Measurements from ENCODE around the gene XIRP1. TPM values are rescaled to one million over a fixed set of nuclear protein-coding genes. Genes with fewer than 3 reads are reported as not detected.

Gene XIRP1
- total RNA-seq, 2 donors from 2014 or later = not detected

GRCh38 chr3:39142067-39142466, 50.3 kb downstream of the XIRP1 start:
- H3K4me1 Mint-ChIP-seq = peaks cover 3% of the 10 kb centered on the region
- DNase-seq = peak; percentile 51
- no peak overlapping the region for H3K27ac ChIP-seq (ENCODE audit: low read depth, low read length)
- peaks cover 69% of the 10 kb centered on the region for H3K36me3 ChIP-seq (ENCODE audit: control insufficient read depth, insufficient read depth, low read length)
- no peak for TF ChIP-seq CTCF (conservative IDR thresholded peaks at IDR 0.05)
- H3K36me3 Mint-ChIP-seq (ENCODE audit: low read depth) = peaks cover 39% of the 10 kb centered on the region
- H3K9ac ChIP-seq (ENCODE audit: extremely low read depth, low read length, poor library complexity, severe bottlenecking) = no peak overlapping the region
- 85% methylated on average over 5 of the region's 5 CpGs; no CpG with 5 or more reads in 1 of the 2 experiments for WGBS, 2 experiments (ENCODE audit: insufficient coverage in 1 of 2, insufficient read length in 1 of 2)
- no peak overlapping the region for H3K4me3 ChIP-seq (ENCODE audit: low read length)
- H3K27me3 Mint-ChIP-seq (ENCODE audit: insufficient read depth) = no peaks in the 10 kb centered on the region
- H3K9me3 ChIP-seq (ENCODE audit: control insufficient read depth, low read length) = no peaks in the 10 kb centered on the region
- H3K4me3 Mint-ChIP-seq = no peak overlapping the region
- H3K27me3 ChIP-seq (ENCODE audit: control insufficient read depth, insufficient read depth, low read length, poor library complexity, severe bottlenecking) = no peaks in the 10 kb centered on the region
- no peaks in the 10 kb centered on the region for H3K9me3 Mint-ChIP-seq
- no peaks in the 10 kb centered on the region for H3K4me1 ChIP-seq (ENCODE audit: control insufficient read depth, insufficient read depth, low read length)
- no peak overlapping the region for H3K27ac Mint-ChIP-seq

- no peaks in the 10 kb centered on the region for H3K4me1 ChIP-seq (ENCODE audit: control insufficient read depth, insufficient read depth, low read length)
- no peaks in the 10 kb centered on the region for H3K27me3 Mint-ChIP-seq (ENCODE audit: insufficient read depth)
- H3K9me3 ChIP-seq (ENCODE audit: control insufficient read depth, low read length) = no peaks in the 10 kb centered on the region
- H3K4me3 Mint-ChIP-seq = no peak overlapping the region
- 78 to 93% methylated on average over 1 to 4 of the region's 4 CpGs for WGBS, 2 experiments (ENCODE audit: insufficient coverage in 1 of 2, insufficient read length in 1 of 2)
- TF ChIP-seq CTCF (conservative IDR thresholded peaks at IDR 0.05) = no peak
- H3K4me1 Mint-ChIP-seq = no peaks in the 10 kb centered on the region
- peaks cover 34% of the 10 kb centered on the region for H3K36me3 Mint-ChIP-seq (ENCODE audit: low read depth)
- H3K27ac Mint-ChIP-seq = no peak overlapping the region
- peaks cover 66% of the 10 kb centered on the region for H3K36me3 ChIP-seq (ENCODE audit: control insufficient read depth, insufficient read depth, low read length)
- H3K4me3 ChIP-seq (ENCODE audit: low read length) = no peak overlapping the region
- H3K9me3 Mint-ChIP-seq = no peaks in the 10 kb centered on the region
- H3K27me3 ChIP-seq (ENCODE audit: control insufficient read depth, insufficient read depth, low read length, poor library complexity, severe bottlenecking) = no peaks in the 10 kb centered on the region
- no peak overlapping the region for H3K27ac ChIP-seq (ENCODE audit: low read depth, low read length)
- DNase-seq = peak; percentile 55
- no peak overlapping the region for H3K9ac ChIP-seq (ENCODE audit: extremely low read depth, low read length, poor library complexity, severe bottlenecking)
Measured at GRCh38 chr3:39141171-39141995, 51.0 kb downstream of the XIRP1 start.

- WGBS, 2 experiments (ENCODE audit: insufficient coverage in 1 of 2, insufficient read length in 1 of 2) = 94 to 100% methylated on average over 2 of the region's 2 CpGs
- no peaks in the 10 kb centered on the region for H3K4me1 Mint-ChIP-seq
- H3K27me3 Mint-ChIP-seq (ENCODE audit: insufficient read depth) = no peaks in the 10 kb centered on the region
- Histone ChIP-seq H3K27ac (ENCODE audit: low read depth, low read length) (no peak overlapping the region), H3K9ac (ENCODE audit: extremely low read depth, low read length, poor library complexity, severe bottlenecking) (no peak overlapping the region), H3K27me3 (ENCODE audit: control insufficient read depth, insufficient read depth, low read length, poor library complexity, severe bottlenecking) (no peaks in the 10 kb centered on the region), H3K4me1 (ENCODE audit: control insufficient read depth, insufficient read depth, low read length) (no peaks in the 10 kb centered on the region), H3K4me3 (ENCODE audit: low read length) (no peak overlapping the region), H3K9me3 (ENCODE audit: control insufficient read depth, low read length) (no peaks in the 10 kb centered on the region), H3K36me3 (ENCODE audit: control insufficient read depth, insufficient read depth, low read length) (peaks cover 56% of the 10 kb centered on the region)
- peaks cover 26% of the 10 kb centered on the region for H3K36me3 Mint-ChIP-seq (ENCODE audit: low read depth)
- DNase-seq = no peak
- H3K4me3 Mint-ChIP-seq = no peak overlapping the region
- H3K27ac Mint-ChIP-seq = peak overlapping the region; percentile 21
- TF ChIP-seq CTCF (conservative IDR thresholded peaks at IDR 0.05) = no peak
- no peaks in the 10 kb centered on the region for H3K9me3 Mint-ChIP-seq
Measured at GRCh38 chr3:39140341-39140971, 51.9 kb downstream of the XIRP1 start.

Data from endodermal cell (in vitro differentiated cells).